ENCODE measurements around the gene KDM6A. TPM values are rescaled to one million over a fixed set of nuclear protein-coding genes. Genes with fewer than 3 reads are reported as not detected.
"Not testable (repeated sequence)": the region's sequence is repeated elsewhere in the genome, so short reads cannot be mapped to it uniquely, and the experiment has no call there.

KDM6A gene
- total RNA-seq, 1 experiment from 2014 or later = 42.8 TPM

GRCh38 chrX:44999872-45000271, 126.9 kb downstream of the KDM6A start:
- H3K56ac ChIP-seq (ENCODE audit: insufficient read length, low read depth, low read length); H3K23ac ChIP-seq (ENCODE audit: insufficient read length, low read depth, low read length); H3K4me3 Mint-ChIP-seq; H3K27me3 Mint-ChIP-seq (ENCODE audit: low read depth); DNase-seq; H2AFZ ChIP-seq (ENCODE audit: low read length); H4K20me1 ChIP-seq (ENCODE audit: control insufficient read depth, insufficient read depth, insufficient read length); H3K14ac ChIP-seq (ENCODE audit: insufficient read depth, low read length); H3K79me1 ChIP-seq (ENCODE audit: insufficient read depth, low read depth, low read length, poor library complexity, severe bottlenecking); H3K4me2 ChIP-seq (ENCODE audit: insufficient read depth, insufficient read length, low read length); H2BK120ac ChIP-seq (ENCODE audit: low read depth, low read length, poor library complexity, severe bottlenecking); H3K27me3 ChIP-seq (ENCODE audit: insufficient read depth, low read length); H3K27ac ChIP-seq (ENCODE audit: insufficient read length, low read depth, low read length); H2BK12ac ChIP-seq (ENCODE audit: insufficient read length, low read depth, low read length); H2BK5ac ChIP-seq (ENCODE audit: insufficient read length, low read length); H3K27ac Mint-ChIP-seq; H3K4me1 ChIP-seq (ENCODE audit: insufficient read depth, low read length); H3K23me2 ChIP-seq (ENCODE audit: insufficient read length, low read depth, low read length, poor library complexity, severe bottlenecking); H4K8ac ChIP-seq (replicated peaks; ENCODE audit: insufficient read length, low read depth, low read length); H2AK5ac ChIP-seq (ENCODE audit: insufficient read length, low read length); H4K91ac ChIP-seq (ENCODE audit: insufficient read length, low read depth, low read length); H3K18ac ChIP-seq (ENCODE audit: insufficient read length, low read depth, low read length); H3T11ph ChIP-seq (ENCODE audit: low read length); H4K5ac ChIP-seq (ENCODE audit: insufficient read length, low read depth, low read length); H3K4ac ChIP-seq (ENCODE audit: low read depth, low read length); H2BK15ac ChIP-seq (ENCODE audit: low read depth, low read length); H2BK20ac ChIP-seq (ENCODE audit: low read depth, low read length, poor library complexity, severe bottlenecking); H3K9ac ChIP-seq (ENCODE audit: extremely low read depth, insufficient read length, low read length): not testable (repeated sequence)
- H3K9me3 Mint-ChIP-seq = peaks cover 62 to 71% of the 10 kb centered on the region in 2 experiments
- peaks cover 47 to 62% of the 10 kb centered on the region in 2 experiments for H3K4me1 Mint-ChIP-seq
- no CpG with 5 or more reads among the region's 3 CpGs for WGBS (ENCODE audit: extremely low coverage, insufficient read length, low lambda C conversion rate)
- H3K9me3 ChIP-seq (ENCODE audit: control insufficient read depth, low read depth, low read length) = peaks cover 31% of the 10 kb centered on the region
- peaks cover 4 to 20% (median 9%) of the 10 kb centered on the region in 3 experiments for H3K36me3 Mint-ChIP-seq (ENCODE audit: insufficient read depth in 1 of 3, low read depth in 3 of 3)
- H3K79me2 ChIP-seq (ENCODE audit: insufficient read depth, low read length) = peaks cover 16% of the 10 kb centered on the region; the same call in 1 of the 2 replicates
